Measurements from ENCODE around the gene OR7C1.
"Not testable (repeated sequence)": the region's sequence is repeated elsewhere in the genome, so short reads cannot be mapped to it uniquely, and the experiment has no call there.

The OR7C1 gene

GRCh38 chr19:14770944-14771839 is 63.8 kb downstream of the OR7C1 start:
- Histone ChIP-seq H3K9me3 (no peaks in the 10 kb centered on the region), H3K36me3 (peaks cover 0 to 17% (median 0%) of the 10 kb centered on the region in 3 donors), H3K4me3 (no peak overlapping the region), H3K27ac (no peak overlapping the region), H3K4me1 (no peaks in the 10 kb centered on the region), H3K27me3 (peaks cover 0 to 32% of the 10 kb centered on the region in 2 donors)
- intact Hi-C loops (cut with DNase I; ENCODE audit: low total_unique reads): no loop called here
- DNase-seq: no peak
- TF ChIP-seq CTCF (IDR thresholded peaks at IDR 0.05): no peak

- Histone ChIP-seq H3K36me3 (peaks cover 0 to 17% (median 0%) of the 10 kb centered on the region in 3 donors), H3K4me3 (no peak overlapping the region), H3K9me3 (no peaks in the 10 kb centered on the region), H3K27me3 (peaks cover 0 to 21% of the 10 kb centered on the region in 2 donors), H3K27ac (no peak overlapping the region), H3K4me1 (no peaks in the 10 kb centered on the region)
- DNase-seq: no peak
- no peak for TF ChIP-seq CTCF (IDR thresholded peaks at IDR 0.05)
- intact Hi-C loops (cut with DNase I; ENCODE audit: low total_unique reads): no loop called here
Observed at GRCh38 chr19:14770136-14770535, 64.8 kb downstream of the OR7C1 start.

GRCh38 chr19:14769201-14769600 is 65.8 kb downstream of the OR7C1 start:
- Histone ChIP-seq H3K4me1 (no peaks in the 10 kb centered on the region), H3K27me3 (peaks cover 0 to 17% of the 10 kb centered on the region in 2 donors), H3K9me3 (no peaks in the 10 kb centered on the region), H3K27ac (no peak overlapping the region), H3K36me3 (peaks cover 0 to 18% (median 0%) of the 10 kb centered on the region in 3 donors), H3K4me3 (no peak overlapping the region)
- DNase-seq: no peak
- no peak for TF ChIP-seq CTCF (IDR thresholded peaks at IDR 0.05)
- intact Hi-C loops (cut with DNase I; ENCODE audit: low total_unique reads): no loop called here

GRCh38 chr19:14768001-14768400 is 67.0 kb downstream of the OR7C1 start:
- H3K4me1 ChIP-seq: no peaks in the 10 kb centered on the region

GRCh38 chr19:14767466-14767971 is 67.5 kb downstream of the OR7C1 start:
- DNase-seq: no peak
- Histone ChIP-seq H3K9me3 (no peaks in the 10 kb centered on the region), H3K4me1 (no peaks in the 10 kb centered on the region), H3K4me3 (no peak overlapping the region), H3K27ac (no peak overlapping the region), H3K36me3 (peaks cover 0 to 21% (median 0%) of the 10 kb centered on the region in 3 donors), H3K27me3 (peaks cover 0 to 17% of the 10 kb centered on the region in 2 donors)
- intact Hi-C loops (cut with DNase I; ENCODE audit: low total_unique reads): no loop called here
- no peak for TF ChIP-seq CTCF (IDR thresholded peaks at IDR 0.05)

More at GRCh38 chr19:14768001-14768400, 67.0 kb downstream of the OR7C1 start:
- intact Hi-C loops (cut with DNase I; ENCODE audit: low total_unique reads): no loop called here
- H3K27ac ChIP-seq: no peak overlapping the region
- TF ChIP-seq CTCF (IDR thresholded peaks at IDR 0.05): no peak
- H3K9me3 ChIP-seq: no peaks in the 10 kb centered on the region
- DNase-seq: no peak
- peaks cover 0 to 21% (median 0%) of the 10 kb centered on the region in 3 donors for H3K36me3 ChIP-seq
- H3K27me3 ChIP-seq: peaks cover 0 to 17% of the 10 kb centered on the region in 2 donors
- no peak overlapping the region for H3K4me3 ChIP-seq

- intact Hi-C loops (cut with DNase I; ENCODE audit: low total_unique reads); H3K4me1 ChIP-seq; H3K9me3 ChIP-seq; DNase-seq; H3K27me3 ChIP-seq; H3K27ac ChIP-seq; H3K4me3 ChIP-seq: not testable (repeated sequence)
- peaks cover 0 to 14% (median 0%) of the 10 kb centered on the region in 3 donors for H3K36me3 ChIP-seq
Observed at GRCh38 chr19:14765841-14766240, 69.1 kb downstream of the OR7C1 start.

- DNase-seq; H3K4me1 ChIP-seq; H3K27ac ChIP-seq; H3K27me3 ChIP-seq; H3K9me3 ChIP-seq; intact Hi-C loops (cut with DNase I; ENCODE audit: low total_unique reads); H3K4me3 ChIP-seq: not testable (repeated sequence)
- H3K36me3 ChIP-seq: peaks cover 0 to 12% (median 0%) of the 10 kb centered on the region in 3 donors
Observed at GRCh38 chr19:14765403-14765802, 69.6 kb downstream of the OR7C1 start.

Measured in tibial artery (tissue), 4 donors.